DOHH2 (cell line): ENCODE results near the gene FOXK2.
"Not testable (repeated sequence)": the region's sequence is repeated elsewhere in the genome, so short reads cannot be mapped to it uniquely, and the experiment has no call there.

ENCODE experiments used
- H3F3A ChIP-seq: fragments of 200-600 bp; sonication (generic), shearing (Covaris generic); 2 replicates; pipeline ENCODE4 v1.6.0; 2016; ENCODE audit warnings: antibody characterized with exemption, mild to moderate bottlenecking; ENCODE audit not compliant: control insufficient read depth, insufficient read depth
- H3K27ac ChIP-seq: fragments of 200-600 bp; sonication (generic); 2 replicates; pipeline ENCODE4 v1.5.1; 2014; ENCODE audit warnings: low read depth, mild to moderate bottlenecking, low read length, moderate library complexity
- H3K27me3 ChIP-seq: fragments of 200-600 bp; sonication (generic); 2 replicates; pipeline ENCODE4 v1.6.1; 2014; ENCODE audit warnings: mild to moderate bottlenecking, low read length, mixed read lengths; ENCODE audit not compliant: control insufficient read depth
- H3K36me3 ChIP-seq: fragments of 200-600 bp; sonication (generic); 2 replicates; pipeline ENCODE4 v1.6.1; 2014; ENCODE audit warnings: mild to moderate bottlenecking, low read length, moderate library complexity, mixed read lengths; ENCODE audit not compliant: control insufficient read depth
- H3K4me1 ChIP-seq: fragments of 200-600 bp; sonication (generic); 2 replicates; pipeline ENCODE4 v1.6.1; 2014; ENCODE audit warnings: mild to moderate bottlenecking, low read length, mixed read lengths; ENCODE audit not compliant: control insufficient read depth
- H3K4me2 ChIP-seq: fragments of 200-600 bp; sonication (generic); 2 replicates; pipeline ENCODE4 v1.6.0; 2014; ENCODE audit warnings: mild to moderate bottlenecking, low read length, moderate library complexity
- H3K4me3 ChIP-seq: fragments of 200-600 bp; sonication (generic); 2 replicates; pipeline ENCODE4 v1.5.1; 2014; ENCODE audit warnings: mild to moderate bottlenecking, low read length, mixed read lengths
- H3K79me2 ChIP-seq: fragments of 200-600 bp; sonication (generic); 2 replicates; pipeline ENCODE4 v1.6.1; 2014; ENCODE audit warnings: mild to moderate bottlenecking, low read length, mixed read lengths; ENCODE audit not compliant: control insufficient read depth
- H3K9me2 ChIP-seq: fragments of 200-600 bp; sonication (generic); replicated peaks from 2 replicates; pipeline ENCODE4 v1.6.1; 2014; ENCODE audit warnings: mild to moderate bottlenecking, low read length, mixed read lengths; ENCODE audit not compliant: control insufficient read depth
- H3K9me3 ChIP-seq: fragments of 200-600 bp; sonication (generic); 2 replicates; pipeline ENCODE4 v1.6.1; 2014; ENCODE audit warnings: antibody characterized with exemption, low read length, mixed read lengths; ENCODE audit not compliant: control insufficient read depth, insufficient read depth
- H4K20me1 ChIP-seq: fragments of 200-600 bp; sonication (generic); 2 replicates; pipeline ENCODE4 v1.6.0; 2014; ENCODE audit warnings: low read depth, mild to moderate bottlenecking, antibody characterized with exemption, low read length, moderate library complexity; ENCODE audit not compliant: control insufficient read depth, insufficient read depth
- CTCF ChIP-seq: fragments of 200-600 bp; sonication (generic); IDR thresholded peaks from one replicate; pipeline ENCODE4 v1.5.1; 2014; ENCODE audit warnings: antibody characterized with exemption, mild to moderate bottlenecking, low read depth, low read length; ENCODE audit not compliant: poor library complexity, severe bottlenecking
- EZH2phosphoT487 ChIP-seq: fragments of 200-600 bp; sonication (generic); IDR thresholded peaks from 2 replicates; pipeline ENCODE4 v1.6.1; 2017; ENCODE audit warnings: borderline replicate concordance, mild to moderate bottlenecking, antibody characterized with exemption, low read length, moderate library complexity, mixed read lengths

The FOXK2 gene

GRCh38 chr17:82560802-82561428, 41.4 kb downstream of the FOXK2 start:
- Histone ChIP-seq H4K20me1 (peaks cover 14% of the 10 kb centered on the region), H3K4me1 (peaks cover 9% of the 10 kb centered on the region; the same call in 1 of the 2 replicates), H3K27me3 (no peaks in the 10 kb centered on the region), H3F3A (no peaks in the 10 kb centered on the region), H3K79me2 (peaks cover 84% of the 10 kb centered on the region), H3K36me3 (peaks cover 18% of the 10 kb centered on the region), H3K9me3 (no peaks in the 10 kb centered on the region), H3K9me2 (no peaks in the 10 kb centered on the region), H3K4me2 (no peak overlapping the region), H3K27ac (no peak overlapping the region), H3K4me3 (no peak overlapping the region)
- no peak for TF ChIP-seq CTCF
- no peak for TF ChIP-seq EZH2phosphoT487

GRCh38 chr17:82561429-82562035, 42.0 kb downstream of the FOXK2 start:
- peaks cover 82% of the 10 kb centered on the region for H3K79me2 ChIP-seq
- H3F3A ChIP-seq: no peaks in the 10 kb centered on the region
- peaks cover 9% of the 10 kb centered on the region; the same call in 1 of the 2 replicates for H3K4me1 ChIP-seq
- no peaks in the 10 kb centered on the region for H3K9me3 ChIP-seq
- no peaks in the 10 kb centered on the region for H3K27me3 ChIP-seq
- TF ChIP-seq EZH2phosphoT487 (no peak), CTCF (no peak)
- peaks cover 14% of the 10 kb centered on the region for H4K20me1 ChIP-seq
- no peak overlapping the region for H3K27ac ChIP-seq
- no peak overlapping the region for H3K4me2 ChIP-seq
- H3K9me2 ChIP-seq: no peaks in the 10 kb centered on the region
- H3K4me3 ChIP-seq: no peak overlapping the region
- peaks cover 24% of the 10 kb centered on the region for H3K36me3 ChIP-seq

GRCh38 chr17:82562718-82563220, 43.2 kb downstream of the FOXK2 start:
- Histone ChIP-seq H3K79me2 (peaks cover 85% of the 10 kb centered on the region), H4K20me1 (peaks cover 11% of the 10 kb centered on the region), H3K36me3 (peaks cover 33% of the 10 kb centered on the region)
- H3K4me3 ChIP-seq, H3K9me2 ChIP-seq, H3K27me3 ChIP-seq, H3K4me2 ChIP-seq, H3F3A ChIP-seq, H3K4me1 ChIP-seq, H3K27ac ChIP-seq, H3K9me3 ChIP-seq: not testable (repeated sequence)

- H3K9me3 ChIP-seq: no peaks in the 10 kb centered on the region
- peaks cover 85% of the 10 kb centered on the region for H3K79me2 ChIP-seq
- H4K20me1 ChIP-seq: peaks cover 9% of the 10 kb centered on the region
- TF ChIP-seq EZH2phosphoT487 (no peak), CTCF (no peak)
- H3K9me2 ChIP-seq: no peaks in the 10 kb centered on the region
- H3K36me3 ChIP-seq: peaks cover 39% of the 10 kb centered on the region
- peaks cover 9% of the 10 kb centered on the region; the same call in 1 of the 2 replicates for H3K4me1 ChIP-seq
- no peak overlapping the region for H3K27ac ChIP-seq
- no peaks in the 10 kb centered on the region for H3K27me3 ChIP-seq
- H3F3A ChIP-seq: no peaks in the 10 kb centered on the region
- H3K4me3 ChIP-seq: no peak overlapping the region
- H3K4me2 ChIP-seq: no peak overlapping the region
Observed at GRCh38 chr17:82563318-82563717, 43.8 kb downstream of the FOXK2 start.

GRCh38 chr17:82563745-82564144, 44.2 kb downstream of the FOXK2 start:
- not testable (repeated sequence) for H3K4me1 ChIP-seq, H3K9me3 ChIP-seq, H4K20me1 ChIP-seq, H3K9me2 ChIP-seq, H3F3A ChIP-seq, H3K4me2 ChIP-seq, H3K4me3 ChIP-seq, H3K27me3 ChIP-seq, H3K27ac ChIP-seq
- Histone ChIP-seq H3K79me2 (peaks cover 82% of the 10 kb centered on the region), H3K36me3 (peaks cover 43% of the 10 kb centered on the region)
